Heart left ventricle (tissue), 16 donors: ENCODE data around the gene ZMAT5. TPM values are rescaled to one million over a fixed set of nuclear protein-coding genes. Genes with fewer than 3 reads are reported as not detected.

ENCODE experiments used
- ATAC-seq, 4 donors: fragments of 200-7000 bp; cut with Tn5 transposase; one replicate each; pipeline ENCODE4 v1.9.1; 2020 to 2022; ENCODE audit warnings: moderate library complexity in 4 of 4, mild to moderate bottlenecking in 3 of 4, moderate number of reproducible peaks in 1 of 4
- DNase-seq, 5 donors: peaks; one replicate each; pipeline ENCODE4 v3.0.0-alpha.2; 2020
- H3K27ac ChIP-seq, 12 donors: fragments of 200-600 bp; sonication (generic) in 4 of 12; one replicate each; pipeline versions ENCODE4 v1.5.0 to v1.8.0; 2016 to 2022; ENCODE audit warnings: mild to moderate bottlenecking in 2 of 12
- H3K27me3 ChIP-seq, 9 donors: fragments of 200-600 bp; sonication (generic) in 2 of 9; one replicate each; pipeline versions ENCODE4 v1.5.1 to v1.8.0; 2016 to 2022; ENCODE audit warnings: mild to moderate bottlenecking in 3 of 9
- H3K36me3 ChIP-seq, 9 donors: fragments of 200-600 bp; sonication (generic) in 2 of 9; one replicate each; pipeline versions ENCODE4 v1.5.0 to v1.8.0; 2018 to 2022; ENCODE audit warnings: mild to moderate bottlenecking in 2 of 9
- H3K4me1 ChIP-seq, 12 donors: fragments of 200-600 bp; sonication (generic) in 4 of 12; one replicate each; pipeline versions ENCODE4 v1.5.0 to v1.8.0; 2016 to 2022; ENCODE audit warnings: mild to moderate bottlenecking in 3 of 12
- H3K4me3 ChIP-seq, 12 donors: fragments of 200-600 bp; sonication (generic) in 4 of 12; one replicate each; pipeline versions ENCODE4 v1.5.0 to v1.8.0; 2017 to 2022; ENCODE audit warnings: mild to moderate bottlenecking in 9 of 12, moderate library complexity in 4 of 12
- H3K9me3 ChIP-seq, 12 donors: fragments of 200-600 bp; sonication (generic) in 4 of 12; one replicate each; pipeline versions ENCODE4 v1.5.0 to v1.8.0; 2016 to 2022; ENCODE audit warnings: mild to moderate bottlenecking in 1 of 12
- CTCF ChIP-seq, 12 donors: fragments of 200-600 bp; sonication (generic) in 4 of 12; IDR thresholded peaks; one replicate each; pipeline versions ENCODE4 v1.5.0 to v1.8.0; 2018 to 2022; ENCODE audit warnings: antibody characterized with exemption in 12 of 12, mild to moderate bottlenecking in 5 of 12
- POLR2A ChIP-seq, 2 donors: fragments of 450-650 bp; IDR thresholded peaks; one replicate each; pipeline ENCODE4 v1.6.1; 2017; ENCODE audit warnings: antibody characterized with exemption in 2 of 2, mild to moderate bottlenecking in 2 of 2, moderate library complexity in 2 of 2
- WGBS, 4 donors: extraction: QIAGEN DNeasy Blood & Tissue Kit in 2 of 4; methylation state at CpG; one replicate each; pipeline versions ENCODE4 v1.1.5 to v1.1.7; 2013 to 2018; 5-methylcytosine and 5-hydroxymethylcytosine counted together
- intact Hi-C, 10 donors: fragments of 100-400 bp; cut with DNase I; formaldehyde crosslinking; loops; one replicate each; pipeline versions ENCODE4 v1.11.1 to v1.14.2; 2022
- polyA plus RNA-seq, 2 donors: library from polyadenylated mRNA; stranded (reverse); fragments of 200-250 nt; gene quantifications; one replicate each; pipeline ENCODE4 v1.2.3, GENCODE V29; 2013
- total RNA-seq, 9 donors: library from RNA; depleted of rRNA in 2 of 9; stranded (reverse); fragments of >200 nt in 2 of 9; fragmentation: NEBNext Ultra II Directional in 3 of 9; extraction: Animal tissue kit (Norgen Biotek cat#: 25700) in 3 of 9; gene quantifications; one replicate each; pipeline versions ENCODE4 v1.1.0 to v1.2.4, GENCODE V29; 2016 to 2023
- donor health status: ischemic (EF 13 %, LVEDD 7.1; RV severe dilation, severe dysfunction).
- donor health status: healthy with polysubstance abuse.
- donor health status: DM: no; HTN: yes; CAD: no.
- donor health status: DM: no; HTN: no; CAD: no.
- donor health status: ischemic (EF 25% LVEDD 6.9; RV normal size, moderate dysfunction).
- donor health status: ischemic (EF 25% LVEDD 5.7; RV mildly dilated, moderate dysfunction).
- donor health status: healthy.
- donor health status: DM: yes; HTN: yes; CAD: no.
- donor health status: ischemic (EF 35%, LVEDD 5.7; RV mildly dilated, moderate dysfunction).
- donor health status: nonischemic (EF 11% LVEDD 7.7; RV severe dilation, severe dysfunction).
- donor health status: DM: yes; HTN: yes; CAD: no.
- donor health status: PGD.
- donor health status: ischemic (EF 29% LVEDD 5.4; RV normal size, mild dysfunction).
- donor health status: nonischemic (EF 23%, LVEDD 6.1; RV moderate dilation, normal function).

Gene ZMAT5
- total and polyA plus RNA-seq, 11 donors = 19.4 to 37.2 (median 22.7) TPM

DNA sequence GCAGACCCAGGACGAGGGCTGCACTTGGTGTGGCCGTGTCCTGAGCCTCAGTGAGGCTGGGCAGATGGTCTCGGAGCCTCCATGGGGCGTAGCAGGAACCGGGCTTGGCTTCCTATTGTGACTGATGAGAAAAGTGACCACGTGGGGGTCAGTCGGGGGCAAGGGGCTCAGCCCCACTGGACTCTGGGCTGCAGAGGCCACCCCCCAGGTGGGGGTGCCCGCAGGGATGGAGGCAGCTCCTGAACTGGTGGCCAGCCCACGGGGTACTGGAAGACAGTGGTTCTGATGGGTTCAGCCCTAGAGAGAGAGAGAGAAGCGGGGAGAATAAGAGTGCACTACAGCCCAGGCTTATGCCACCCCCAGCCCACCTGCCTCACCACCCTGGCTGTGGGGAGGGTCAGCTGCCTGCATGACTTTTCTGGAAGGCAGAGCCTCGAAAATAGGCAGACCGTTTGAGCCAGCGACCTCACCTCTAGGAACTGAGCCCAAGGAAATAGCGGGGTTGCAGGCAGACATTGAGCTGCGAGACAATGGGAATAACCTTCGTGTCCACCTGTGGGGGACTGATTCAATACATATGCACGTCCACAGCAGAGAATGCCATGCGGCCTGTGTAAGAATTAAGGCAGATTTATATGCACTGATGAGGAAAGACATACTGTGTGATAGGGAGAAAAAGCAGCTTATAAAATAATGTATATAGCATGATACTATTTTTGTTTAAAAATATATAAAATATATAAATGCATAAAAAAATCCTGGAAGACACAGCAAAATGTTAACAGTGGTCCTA lies 35.6 kb downstream of the ZMAT5 start:
- TF ChIP-seq POLR2A (IDR thresholded peaks at IDR 0.05) (no peak), CTCF (IDR thresholded peaks at IDR 0.05) (no peak)
- WGBS, 4 donors = 82 to 89% (median 84%) methylated on average over 18 of the region's 18 CpGs
- no peak overlapping the region for H3K4me3 ChIP-seq
- no peaks in the 10 kb centered on the region for H3K27me3 ChIP-seq
- H3K9me3 ChIP-seq = no peaks in the 10 kb centered on the region
- intact Hi-C loops = no loop called here
- DNase-seq (no peak), ATAC-seq (no peak)
- H3K4me1 ChIP-seq = peaks cover 0 to 7% (median 0%) of the 10 kb centered on the region in 12 donors
- no peak overlapping the region for H3K27ac ChIP-seq
- H3K36me3 ChIP-seq = peaks cover 0 to 48% (median 8%) of the 10 kb centered on the region in 9 donors

GRCh38 chr22:29729161-29729560 lies 37.6 kb downstream of the ZMAT5 start:
- WGBS, 4 donors = 90 to 93% (median 91%) methylated on average over 2 to 20 of the region's 20 CpGs
- intact Hi-C loops = no loop called here
- H3K36me3 ChIP-seq = peaks cover 0 to 32% (median 8%) of the 10 kb centered on the region in 9 donors

GRCh38 chr22:29727131-29727523 lies 39.7 kb downstream of the ZMAT5 start:
- DNase-seq (peak in 1 of 5 donors; percentile 47), ATAC-seq (peak in 3 of 4 donors; percentile 28 to 56 (median 33))
- no peaks in the 10 kb centered on the region for H3K4me1 ChIP-seq
- intact Hi-C loops = no loop called here
- H3K27ac ChIP-seq = no peak overlapping the region
- H3K4me3 ChIP-seq = no peak overlapping the region
- no peak for TF ChIP-seq POLR2A (IDR thresholded peaks at IDR 0.05)
- peak in 10 of 12 donors; percentile 23 to 47 (median 40) for TF ChIP-seq CTCF (IDR thresholded peaks at IDR 0.05)
- H3K27me3 ChIP-seq = peaks cover 0 to 19% (median 4%) of the 10 kb centered on the region in 9 donors
- peaks cover 0 to 19% (median 7%) of the 10 kb centered on the region in 9 donors for H3K36me3 ChIP-seq
- WGBS, 4 donors = 5 to 8% (median 5%) methylated on average over 10 to 17 of the region's 17 CpGs
- no peaks in the 10 kb centered on the region for H3K9me3 ChIP-seq

More at GRCh38 chr22:29729161-29729560, 37.6 kb downstream of the ZMAT5 start:
- H3K27me3 ChIP-seq = peaks cover 0 to 6% (median 0%) of the 10 kb centered on the region in 9 donors
- no peaks in the 10 kb centered on the region for H3K9me3 ChIP-seq
- H3K27ac ChIP-seq = no peak overlapping the region
- no peak for DNase-seq
- peaks cover 0 to 7% (median 0%) of the 10 kb centered on the region in 12 donors for H3K4me1 ChIP-seq
- no peak for TF ChIP-seq POLR2A (IDR thresholded peaks at IDR 0.05)
- TF ChIP-seq CTCF (IDR thresholded peaks at IDR 0.05) = no peak
- H3K4me3 ChIP-seq = no peak overlapping the region
- no peak for ATAC-seq

DNA sequence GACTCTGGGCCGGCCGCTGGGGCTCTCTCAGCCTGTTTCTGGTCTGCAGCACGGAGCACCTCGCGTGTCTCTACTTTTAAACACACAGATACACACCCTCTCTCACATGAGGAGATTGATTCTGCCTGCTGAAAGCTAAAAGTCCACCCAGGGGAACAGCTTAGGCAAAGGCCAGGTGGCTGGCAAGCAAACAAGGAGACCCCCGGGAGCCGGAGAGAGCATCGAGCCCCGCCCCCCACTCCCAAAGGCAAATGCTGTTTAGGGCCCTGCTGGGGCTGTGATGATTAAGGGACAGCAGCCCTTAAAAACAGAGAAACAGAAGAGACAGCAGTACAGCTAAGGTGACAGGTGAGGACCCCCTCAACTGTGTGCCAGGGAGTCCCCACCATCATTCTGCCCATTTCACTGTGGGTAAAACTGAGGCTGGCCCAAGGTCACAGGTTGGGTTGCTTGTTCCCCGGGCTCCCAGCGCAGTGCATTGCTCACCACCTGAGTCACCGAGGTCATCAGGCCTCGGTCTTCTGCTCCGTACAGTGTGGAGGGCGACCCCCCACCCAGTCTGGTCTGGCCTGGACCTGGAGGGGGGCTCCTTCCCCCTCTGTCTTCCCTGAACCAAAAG lies 40.2 kb downstream of the ZMAT5 start:
- Histone ChIP-seq H3K4me1 (no peaks in the 10 kb centered on the region), H3K9me3 (no peaks in the 10 kb centered on the region), H3K4me3 (no peak overlapping the region), H3K27me3 (peaks cover 0 to 24% (median 4%) of the 10 kb centered on the region in 9 donors), H3K27ac (no peak overlapping the region), H3K36me3 (peaks cover 0 to 19% (median 7%) of the 10 kb centered on the region in 9 donors)
- TF ChIP-seq CTCF (IDR thresholded peaks at IDR 0.05) (no peak), POLR2A (IDR thresholded peaks at IDR 0.05) (no peak)
- intact Hi-C loops = no loop called here
- no peak for DNase-seq
- no peak for ATAC-seq
- WGBS, 4 donors = 30 to 39% (median 31%) methylated on average over 11 to 15 of the region's 15 CpGs
